K562 (cell line): ENCODE results near the gene LXN. TPM values are rescaled to one million over a fixed set of nuclear protein-coding genes. Genes with fewer than 3 reads are reported as not detected.

Experiments used
- BHLHE40 ChIP-seq: IDR thresholded peaks from 2 replicates; pipeline ENCODE4 v1.6.1; 2011; ENCODE audit warnings: low read length, improper control_type of control experiment
- C11orf30 ChIP-seq: fragments of 450-650 bp; IDR thresholded peaks from 2 replicates; pipeline ENCODE4 v1.6.1; 2016; ENCODE audit warnings: low read depth, mild to moderate bottlenecking
- FOXJ3 ChIP-seq: sonication (generic); formaldehyde crosslinking; IDR thresholded peaks from 2 replicates; pipeline ENCODE4 v1.4.0; 2020; ENCODE audit warnings: mild to moderate bottlenecking, missing genetic modification reagents
- GABPB1 ChIP-seq: sonication (generic); formaldehyde crosslinking; IDR thresholded peaks from 2 replicates; pipeline ENCODE4 v1.8.0; 2022; ENCODE audit warnings: mild to moderate bottlenecking, missing genetic modification reagents
- MCM2 ChIP-seq: fragments of 450-650 bp; IDR thresholded peaks from 2 replicates; pipeline ENCODE4 v1.6.1; 2017; ENCODE audit warnings: low read depth, mild to moderate bottlenecking
- MYC ChIP-seq, 2 experiments: fragments of 250-450 bp in 1 of 2; sonication (Bioruptor Pico) in 1 of 2; IDR thresholded peaks; 2 replicates each; pipeline versions ENCODE4 v1.5.1 to v1.6.1; 2012 to 2021; ENCODE audit warnings: low read depth in 2 of 2, borderline replicate concordance in 1 of 2, improper control_type of control experiment in 1 of 2, low read length in 1 of 2, mild to moderate bottlenecking in 1 of 2, moderate library complexity in 1 of 2
- NCOA2 ChIP-seq, 2 experiments: fragments of 450-650 bp; IDR thresholded peaks; 2 replicates each; pipeline ENCODE4 v1.6.1; 2018; ENCODE audit warnings: mild to moderate bottlenecking in 2 of 2, moderate library complexity in 1 of 2; ENCODE audit not compliant: partially characterized antibody in 2 of 2
- NCOA6 ChIP-seq: fragments of 450-650 bp; IDR thresholded peaks from 2 replicates; pipeline ENCODE4 v1.6.1; 2017; ENCODE audit warnings: mild to moderate bottlenecking
- NR1H2 ChIP-seq: sonication (generic); formaldehyde crosslinking; IDR thresholded peaks from 2 replicates; pipeline ENCODE4 v1.4.0; 2020; ENCODE audit warnings: mild to moderate bottlenecking, missing genetic modification reagents
- RAD21 ChIP-seq, 2 experiments: fragments of 250-450 bp in 1 of 2; fragments of 450-650 bp in 1 of 2; sonication (Bioruptor Pico) in 1 of 2; formaldehyde crosslinking in 1 of 2; IDR thresholded peaks in 1 of 2; conservative IDR thresholded peaks in 1 of 2; 2 replicates each; pipeline versions ENCODE4 v1.4.0 to v1.8.0; 2020 to 2022; ENCODE audit warnings: mild to moderate bottlenecking in 2 of 2, moderate library complexity in 1 of 2
- SREBF1 ChIP-seq: fragments of 150-350 bp; IDR thresholded peaks from 2 replicates; pipeline ENCODE4 v1.6.1; 2014; ENCODE audit warnings: antibody characterized with exemption, low read depth, low read length, borderline replicate concordance
- TEAD1 ChIP-seq, 2 experiments: fragments of 450-650 bp in 1 of 2; sonication (generic) in 1 of 2; formaldehyde crosslinking; IDR thresholded peaks; 2 replicates each; pipeline versions ENCODE4 v1.4.0 to v1.8.0; 2020 to 2022; ENCODE audit warnings: mild to moderate bottlenecking in 2 of 2, missing genetic modification reagents in 1 of 2
- polyA plus RNA-seq, 8 experiments: library from polyadenylated mRNA; depleted of rRNA in 4 of 8; stranded (reverse) in 5 of 8; unstranded in 3 of 8; fragments of >200 nt; fragmentation: Nextera tagmentation in 2 of 8; fragmentation: Illumina TruSeq in 1 of 8; extraction: Ambion mirVana in 2 of 8; extraction: Trizol in 1 of 8; gene quantifications; 2 replicates each; pipeline versions ENCODE4 v1.2.1 to v1.2.3, GENCODE V29; 2011 to 2014; ENCODE audit warnings: inconsistent platforms in 1 of 8, missing spikeins in 1 of 8
- total RNA-seq, 7 experiments: library from RNA; depleted of rRNA in 6 of 7; stranded (reverse); fragments of >200 nt in 6 of 7; fragmentation: Illumina TruSeq in 2 of 7; extraction: Trizol in 2 of 7; gene quantifications; 2 replicates each; pipeline versions ENCODE4 v1.2.1 to v1.2.3, GENCODE V29; 2011 to 2021; ENCODE audit warnings: low replicate concordance in 1 of 7
- TF ChIP-seq, protein P1 (sequence below): fragments of 250-450 bp; sonication (Bioruptor Pico); IDR thresholded peaks from 2 replicates; pipeline ENCODE4 v1.5.0; 2021
- TF ChIP-seq, protein P2 (sequence below), 2 experiments: fragments of 450-650 bp in 1 of 2; sonication (generic) in 1 of 2; formaldehyde crosslinking in 1 of 2; IDR thresholded peaks; 2 replicates each; pipeline versions ENCODE4 v1.7.1 to v1.9.0; 2016 to 2022; ENCODE audit warnings: inconsistent platforms in 1 of 2, mild to moderate bottlenecking in 1 of 2, missing genetic modification reagents in 1 of 2

LXN gene
- total and polyA plus RNA-seq, 9 of the 15 experiments (the other 6 are each of a cell fraction or from before 2014, with no cell fraction given): 0.08 to 0.13 TPM; not detected in 7

DNA sequence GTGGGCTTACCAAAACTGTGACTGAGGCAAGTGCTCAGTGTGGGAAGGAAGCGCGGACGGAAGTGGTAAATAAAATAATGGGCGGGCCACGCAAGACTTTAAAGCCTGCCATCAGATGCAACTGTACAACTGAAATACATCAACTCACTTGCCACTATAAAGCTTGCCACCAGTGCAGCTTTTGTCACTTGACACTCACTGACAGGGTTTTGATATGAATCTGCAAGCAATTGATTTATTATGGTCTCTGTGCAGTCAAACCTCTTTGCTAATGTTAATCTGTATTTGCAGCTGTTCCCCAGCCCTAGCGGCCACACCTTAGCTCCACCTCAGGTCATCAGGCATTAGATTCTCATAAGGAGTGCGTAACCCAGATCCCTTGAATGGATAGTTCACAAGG lies 30.4 kb downstream of the LXN start (continued):
- TF ChIP-seq BHLHE40 (no peak), SREBF1 (no peak), MYC (IDR thresholded peaks at IDR 0.05; ENCODE audit: low read depth, low read length) (no peak), MYC (CRISPR knock-in tag; IDR thresholded peaks at IDR 0.05; ENCODE audit: borderline replicate concordance, low read depth) (no peak), NCOA2 (IDR thresholded peaks at IDR 0.05; ENCODE audit: partially characterized antibody in 2 of 2) (no peak), NR1H2 (no peak), TEAD1 (CRISPR knock-in tag; IDR thresholded peaks at IDR 0.05) (no peak), GABPB1 (CRISPR knock-in tag) (no peak), RAD21 (CRISPR knock-in tag; conservative IDR thresholded peaks at IDR 0.05 in 1 of 2, IDR thresholded peaks at IDR 0.05 in 1 of 2) (peak in 1 of 2 experiments; percentile 32; a peak in 3 of 4 replicates), FOXJ3 (CRISPR knock-in tag) (no peak), C11orf30 (no peak), NCOA6 (no peak), MCM2 (no peak)
- TF ChIP-seq, protein P1, sequence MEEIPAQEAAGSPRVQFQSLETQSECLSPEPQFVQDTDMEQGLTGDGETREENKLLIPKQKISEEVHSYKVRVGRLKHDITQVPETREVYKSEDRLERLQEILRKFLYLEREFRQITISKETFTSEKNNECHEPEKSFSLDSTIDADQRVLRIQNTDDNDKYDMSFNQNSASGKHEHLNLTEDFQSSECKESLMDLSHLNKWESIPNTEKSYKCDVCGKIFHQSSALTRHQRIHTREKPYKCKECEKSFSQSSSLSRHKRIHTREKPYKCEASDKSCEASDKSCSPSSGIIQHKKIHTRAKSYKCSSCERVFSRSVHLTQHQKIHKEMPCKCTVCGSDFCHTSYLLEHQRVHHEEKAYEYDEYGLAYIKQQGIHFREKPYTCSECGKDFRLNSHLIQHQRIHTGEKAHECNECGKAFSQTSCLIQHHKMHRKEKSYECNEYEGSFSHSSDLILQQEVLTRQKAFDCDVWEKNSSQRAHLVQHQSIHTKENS (CRISPR knock-in tag): no peak
- TF ChIP-seq, protein P2, sequence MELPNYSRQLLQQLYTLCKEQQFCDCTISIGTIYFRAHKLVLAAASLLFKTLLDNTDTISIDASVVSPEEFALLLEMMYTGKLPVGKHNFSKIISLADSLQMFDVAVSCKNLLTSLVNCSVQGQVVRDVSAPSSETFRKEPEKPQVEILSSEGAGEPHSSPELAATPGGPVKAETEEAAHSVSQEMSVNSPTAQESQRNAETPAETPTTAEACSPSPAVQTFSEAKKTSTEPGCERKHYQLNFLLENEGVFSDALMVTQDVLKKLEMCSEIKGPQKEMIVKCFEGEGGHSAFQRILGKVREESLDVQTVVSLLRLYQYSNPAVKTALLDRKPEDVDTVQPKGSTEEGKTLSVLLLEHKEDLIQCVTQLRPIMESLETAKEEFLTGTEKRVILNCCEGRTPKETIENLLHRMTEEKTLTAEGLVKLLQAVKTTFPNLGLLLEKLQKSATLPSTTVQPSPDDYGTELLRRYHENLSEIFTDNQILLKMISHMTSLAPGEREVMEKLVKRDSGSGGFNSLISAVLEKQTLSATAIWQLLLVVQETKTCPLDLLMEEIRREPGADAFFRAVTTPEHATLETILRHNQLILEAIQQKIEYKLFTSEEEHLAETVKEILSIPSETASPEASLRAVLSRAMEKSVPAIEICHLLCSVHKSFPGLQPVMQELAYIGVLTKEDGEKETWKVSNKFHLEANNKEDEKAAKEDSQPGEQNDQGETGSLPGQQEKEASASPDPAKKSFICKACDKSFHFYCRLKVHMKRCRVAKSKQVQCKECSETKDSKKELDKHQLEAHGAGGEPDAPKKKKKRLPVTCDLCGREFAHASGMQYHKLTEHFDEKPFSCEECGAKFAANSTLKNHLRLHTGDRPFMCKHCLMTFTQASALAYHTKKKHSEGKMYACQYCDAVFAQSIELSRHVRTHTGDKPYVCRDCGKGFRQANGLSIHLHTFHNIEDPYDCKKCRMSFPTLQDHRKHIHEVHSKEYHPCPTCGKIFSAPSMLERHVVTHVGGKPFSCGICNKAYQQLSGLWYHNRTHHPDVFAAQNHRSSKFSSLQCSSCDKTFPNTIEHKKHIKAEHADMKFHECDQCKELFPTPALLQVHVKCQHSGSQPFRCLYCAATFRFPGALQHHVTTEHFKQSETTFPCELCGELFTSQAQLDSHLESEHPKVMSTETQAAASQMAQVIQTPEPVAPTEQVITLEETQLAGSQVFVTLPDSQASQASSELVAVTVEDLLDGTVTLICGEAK (IDR thresholded peaks at IDR 0.05): no peak
- TF ChIP-seq, protein P2 (CRISPR knock-in tag; IDR thresholded peaks at IDR 0.05): no peak
